GM12878 (cell line): Measurements from ENCODE around the gene CCDC70. TPM values are rescaled to one million over a fixed set of nuclear protein-coding genes. Genes with fewer than 3 reads are reported as not detected.

Experiments
- ATAC-seq: fragments of 200-7000 bp; cut with Tn5 transposase; 3 replicates; pipeline ENCODE4 v1.9.1; 2020; ENCODE audit warnings: mild to moderate bottlenecking, moderate library complexity
- BruUV-seq: library from RNA; stranded (reverse); fragments of 400-500 nt; replicated peaks from 2 replicates; lab custom pipeline; 2021; lab: Mats Ljungman, UMichigan
- CTCF ChIA-PET: fragments of 300-600 bp; sonication (Branson Sonifier 250); formaldehyde crosslinking; extraction: SDS; loops from one replicate; lab custom pipeline; 2021; ENCODE audit warnings: inconsistent platforms; lab: Yijun Ruan, JAX
- POLR2A ChIA-PET: fragments of 350-600 bp; formaldehyde crosslinking; extraction: SDS; loops from one replicate; lab custom pipeline; 2021; ENCODE audit warnings: inconsistent platforms; lab: Charles Lee
- RAD21 ChIA-PET: fragments of 300-600 bp; sonication (Branson Sonifier 250); formaldehyde crosslinking; loops from one replicate; lab custom pipeline; 2023; ENCODE audit warnings: antibody characterized with exemption; ENCODE audit not compliant: unreplicated experiment; lab: Charles Lee
- SMC1A ChIA-PET: fragments of 300-600 bp; sonication (Branson Sonifier 250); formaldehyde crosslinking; loops from one replicate; lab custom pipeline; 2023; ENCODE audit not compliant: unreplicated experiment, uncharacterized antibody; lab: Charles Lee
- DNase-seq: peaks from one replicate; pipeline ENCODE4 v3.0.0-alpha.2; 2011; ENCODE audit warnings: low read depth, low spot score
- FAIRE-seq: peaks from 3 replicates; lab custom pipeline; 2011; peaks lifted over from hg19 to GRCh38; lab: Jason Lieb, UNC
- H2AFZ ChIP-seq: 2 replicates; pipeline ENCODE4 v1.6.0; 2011; ENCODE audit warnings: low read depth, low read length, control low read depth; ENCODE audit not compliant: control insufficient read depth
- H3K27ac ChIP-seq: 2 replicates; pipeline ENCODE4 v1.5.1; 2011; ENCODE audit warnings: control low read depth; ENCODE audit not compliant: control insufficient read depth, insufficient read depth
- H3K27me3 ChIP-seq, 2 experiments: replicated peaks in 1 of 2; 2 replicates each; pipeline versions ENCODE4 v1.6.0 to v1.6.1; 2011; ENCODE audit warnings: low read length in 1 of 2; ENCODE audit not compliant: control insufficient read depth in 2 of 2, insufficient read depth in 2 of 2
- H3K36me3 ChIP-seq, 2 experiments: 2 replicates each; pipeline ENCODE4 v1.5.1; 2011; ENCODE audit warnings: low read length in 1 of 2; ENCODE audit not compliant: control insufficient read depth in 2 of 2, insufficient read depth in 2 of 2
- H3K4me1 ChIP-seq: 2 replicates; pipeline ENCODE4 v1.6.1; 2011; ENCODE audit warnings: mild to moderate bottlenecking, low read length, moderate library complexity, mixed read lengths; ENCODE audit not compliant: control insufficient read depth, insufficient read depth
- H3K4me2 ChIP-seq: 2 replicates; pipeline ENCODE4 v1.6.0; 2011; ENCODE audit warnings: control low read depth; ENCODE audit not compliant: control insufficient read depth, insufficient read depth
- H3K4me3 ChIP-seq: fragments of 200-600 bp; sonication (generic); 2 replicates; pipeline ENCODE4 v1.5.1; 2016
- H3K79me2 ChIP-seq: 2 replicates; pipeline ENCODE4 v1.6.0; 2011; ENCODE audit warnings: low read length; ENCODE audit not compliant: control insufficient read depth, insufficient read depth
- H3K9ac ChIP-seq: 2 replicates; pipeline ENCODE4 v1.8.0; 2011; ENCODE audit warnings: low read length, control low read depth, mixed read lengths; ENCODE audit not compliant: control insufficient read depth, insufficient read depth
- H3K9me3 ChIP-seq: replicated peaks from 3 replicates; pipeline ENCODE4 v1.5.1; 2011; ENCODE audit warnings: mild to moderate bottlenecking, low read length; ENCODE audit not compliant: control insufficient read depth, insufficient read depth
- H4K20me1 ChIP-seq: 2 replicates; pipeline ENCODE4 v1.6.0; 2011; ENCODE audit not compliant: control insufficient read depth, insufficient read depth
- CBX3 ChIP-seq: fragments of 200-600 bp; sonication (generic); IDR thresholded peaks from 2 replicates; pipeline ENCODE4 v1.6.1; 2016; ENCODE audit warnings: low read depth, borderline replicate concordance
- CHD1 ChIP-seq: IDR thresholded peaks from 2 replicates; pipeline ENCODE4 v1.6.1; 2012; ENCODE audit warnings: low read depth, low read length, improper control_type of control experiment
- E2F8 ChIP-seq: fragments of 450-650 bp; IDR thresholded peaks from 2 replicates; pipeline ENCODE4 v1.6.1; 2018; ENCODE audit warnings: mild to moderate bottlenecking, low read depth, moderate library complexity; ENCODE audit not compliant: partially characterized antibody
- HCFC1 ChIP-seq: fragments of 150-350 bp; IDR thresholded peaks from 2 replicates; pipeline ENCODE4 v1.6.1; 2014; ENCODE audit warnings: low read length
- HDGF ChIP-seq: fragments of 450-650 bp; IDR thresholded peaks from 2 replicates; pipeline ENCODE4 v1.6.1; 2016; ENCODE audit warnings: antibody characterized with exemption
- JUNB ChIP-seq: IDR thresholded peaks from 2 replicates; pipeline ENCODE4 v1.6.1; 2016; ENCODE audit warnings: antibody characterized with exemption, mild to moderate bottlenecking
- MYB ChIP-seq: fragments of 150-350 bp; IDR thresholded peaks from 2 replicates; pipeline ENCODE4 v1.6.1; 2014; ENCODE audit warnings: mild to moderate bottlenecking, low read depth, low read length, borderline replicate concordance
- NBN ChIP-seq: fragments of 450-650 bp; IDR thresholded peaks from 2 replicates; pipeline ENCODE4 v1.6.1; 2016
- NFIC ChIP-seq: IDR thresholded peaks from 2 replicates; pipeline ENCODE4 v1.6.1; 2012; ENCODE audit warnings: low read depth, mild to moderate bottlenecking, inconsistent platforms, low read length, moderate library complexity
- PAX8 ChIP-seq: fragments of 450-650 bp; IDR thresholded peaks from 2 replicates; pipeline ENCODE4 v1.6.1; 2017; ENCODE audit warnings: mild to moderate bottlenecking, moderate library complexity
- POLR2A ChIP-seq: IDR thresholded peaks from 2 replicates; pipeline ENCODE4 v1.6.1; 2011; ENCODE audit warnings: low read depth, mild to moderate bottlenecking, low read length
- POU2F2 ChIP-seq: IDR thresholded peaks from 3 replicates; pipeline ENCODE4 v1.6.1; 2011; ENCODE audit warnings: low read depth, mild to moderate bottlenecking, low read length, borderline replicate concordance
- RAD21 ChIP-seq: IDR thresholded peaks from 2 replicates; pipeline ENCODE4 v1.6.1; 2011; ENCODE audit warnings: mild to moderate bottlenecking, low read depth, low read length, moderate library complexity; ENCODE audit not compliant: insufficient read depth
- RCOR1 ChIP-seq: conservative IDR thresholded peaks from 2 replicates; pipeline ENCODE4 v1.6.1; 2012; ENCODE audit warnings: low read depth, low read length, improper control_type of control experiment
- STAT1 ChIP-seq: fragments of 450-650 bp; conservative IDR thresholded peaks from 2 replicates; pipeline ENCODE4 v1.6.1; 2014; ENCODE audit warnings: antibody characterized with exemption, mild to moderate bottlenecking
- SUZ12 ChIP-seq: fragments of 200-600 bp; sonication (generic); IDR thresholded peaks from one replicate; pipeline ENCODE4 v1.6.1; 2018; ENCODE audit warnings: antibody characterized with exemption, mild to moderate bottlenecking; ENCODE audit not compliant: unreplicated experiment
- TARDBP ChIP-seq: IDR thresholded peaks from 2 replicates; pipeline ENCODE4 v1.6.1; 2016; ENCODE audit warnings: borderline replicate concordance
- WGBS: methylation state at CpG from one replicate; pipeline ENCODE4 v1.1.6; 2016; ENCODE audit warnings: low lambda C conversion rate; ENCODE audit not compliant: insufficient replicate concordance, insufficient coverage; ENCODE audit errors: missing lambda C conversion rate; 5-methylcytosine and 5-hydroxymethylcytosine counted together
- in situ Hi-C: fragments of 300-500 bp; cut with MboI; formaldehyde crosslinking; loops from 9 replicates; pipeline ENCODE4 v1.14.3; 2018; ENCODE audit warnings: mixed read lengths
- intact Hi-C: fragments of 100-400 bp; cut with micrococcal nuclease; formaldehyde crosslinking; loops from one replicate; pipeline ENCODE4 v1.14.2; 2022; ENCODE audit not compliant: unreplicated experiment
- polyA plus RNA-seq, 11 experiments: library from polyadenylated mRNA; depleted of rRNA in 4 of 11; unstranded in 6 of 11; stranded (reverse) in 5 of 11; fragments of >200 nt; fragmentation: Nextera tagmentation in 4 of 11; fragmentation: Illumina TruSeq in 1 of 11; extraction: Ambion mirVana in 4 of 11; extraction: Trizol in 1 of 11; gene quantifications; 1 replicate in 1 of 11; 2 replicates in 10 of 11; pipeline versions ENCODE4 v1.2.1 to v1.2.3, GENCODE V29; 2011 to 2016; ENCODE audit warnings: inconsistent platforms in 2 of 11, missing spikeins in 2 of 11, low read depth in 1 of 11
- total RNA-seq, 4 experiments: library from RNA; depleted of rRNA in 3 of 4; stranded (reverse); fragments of >200 nt in 3 of 4; fragmentation: Illumina TruSeq in 1 of 4; extraction: Trizol in 1 of 4; gene quantifications; 2 replicates each; pipeline versions ENCODE4 v1.2.1 to v1.2.3, GENCODE V29; 2013 to 2021

Gene CCDC70
- total and polyA plus RNA-seq, 10 of the 15 experiments (the other 5 are each of a cell fraction or from before 2014, with no cell fraction given), result not detected

GRCh38 chr13:51856027-51856736 is 5.6 kb upstream of the CCDC70 start (continued):
- TF ChIP-seq E2F8 (no peak), POU2F2 (no peak), MYB (no peak)
- TF ChIP-seq, all 136 proteins: peak for 0

- no peaks in the 10 kb centered on the region for H3K4me1 ChIP-seq
- POLR2A ChIA-PET, result no interaction called here
- CTCF ChIA-PET, result interaction anchor here (1.1 kb wide), 1 partner anchor 20 kb away, joined by 3 read pairs; no protein-coding TSS in a partner anchor
- H3K27ac ChIP-seq, result no peak overlapping the region
- RAD21 ChIA-PET, result no interaction called here
- H2AFZ ChIP-seq, result no peak overlapping the region
- intact Hi-C loops, result no loop called here
- TF ChIP-seq CBX3, result no peak
- TF ChIP-seq RAD21, result no peak
- TF ChIP-seq HDGF, result no peak
- no peak for TF ChIP-seq MYB
- TF ChIP-seq RCOR1, result no peak
- no peak for TF ChIP-seq TARDBP
- no peak for TF ChIP-seq SUZ12
- TF ChIP-seq STAT1, result no peak
- TF ChIP-seq HCFC1, result no peak
- no peak for TF ChIP-seq JUNB
- no peak for TF ChIP-seq POLR2A
- TF ChIP-seq NFIC, result no peak
- TF ChIP-seq NBN, result no peak
- no peak for TF ChIP-seq CHD1
- TF ChIP-seq PAX8, result no peak
- BruUV-seq, result no TSS peak
- no peak for ATAC-seq
- no peaks in the 10 kb centered on the region for H3K36me3 ChIP-seq
- no peaks in the 10 kb centered on the region for H3K79me2 ChIP-seq
- no peak for FAIRE-seq
- DNase-seq, result no peak
- no peak overlapping the region for H3K4me2 ChIP-seq
- H4K20me1 ChIP-seq, result no peaks in the 10 kb centered on the region
- no peak overlapping the region for H3K9ac ChIP-seq
- in situ Hi-C loops, result no loop called here
- H3K4me3 ChIP-seq, result no peak overlapping the region
- H3K27me3 ChIP-seq, result peaks cover 0 to 2% of the 10 kb centered on the region in 2 experiments; a peak in 1 of 4 replicates
- SMC1A ChIA-PET, result interaction anchor here (1.9 kb wide), 1 partner anchor 42 kb away, joined by 5 read pairs; no protein-coding TSS in a partner anchor
- 95% methylated on average over 1 of the region's 1 CpG for WGBS
- H3K9me3 ChIP-seq, result no peaks in the 10 kb centered on the region
Measured at GRCh38 chr13:51856998-51857397, 4.8 kb upstream of the CCDC70 start.
